Spleen (tissue), 11 donors: ENCODE measurements around the gene SFXN5. TPM values are rescaled to one million over a fixed set of nuclear protein-coding genes. Genes with fewer than 3 reads are reported as not detected.

Experiments
- DNase-seq: peaks from one replicate; pipeline ENCODE4 v3.0.0-alpha.2; 2020
- H3K27ac ChIP-seq, 8 donors: fragments of 200-600 bp; sonication (generic) in 7 of 8; 1 replicate in 4 of 8; 2 replicates in 4 of 8; pipeline versions ENCODE4 v1.5.0 to v1.8.0; 2016 to 2021; ENCODE audit warnings: inconsistent platforms in 4 of 8, mild to moderate bottlenecking in 4 of 8, moderate library complexity in 1 of 8
- H3K27me3 ChIP-seq, 7 donors: fragments of 200-600 bp; sonication (generic) in 6 of 7; replicated peaks in 1 of 7; 1 replicate in 4 of 7; 2 replicates in 3 of 7; pipeline versions ENCODE4 v1.5.0 to v1.8.0; 2016 to 2021; ENCODE audit warnings: inconsistent platforms in 3 of 7, mild to moderate bottlenecking in 1 of 7
- H3K36me3 ChIP-seq, 6 donors: fragments of 200-600 bp; sonication (generic) in 5 of 6; 1 replicate in 4 of 6; 2 replicates in 2 of 6; pipeline versions ENCODE4 v1.5.0 to v1.8.0; 2016 to 2021; ENCODE audit warnings: inconsistent platforms in 2 of 6
- H3K4me1 ChIP-seq, 6 donors: fragments of 200-600 bp; sonication (generic) in 5 of 6; 1 replicate in 3 of 6; 2 replicates in 3 of 6; pipeline versions ENCODE4 v1.5.0 to v1.8.0; 2016 to 2021; ENCODE audit warnings: inconsistent platforms in 3 of 6
- H3K4me3 ChIP-seq, 8 donors: fragments of 200-600 bp; sonication (generic) in 7 of 8; 1 replicate in 4 of 8; 2 replicates in 4 of 8; pipeline versions ENCODE4 v1.5.0 to v1.8.0; 2016 to 2021; ENCODE audit warnings: inconsistent platforms in 4 of 8, mild to moderate bottlenecking in 4 of 8, moderate library complexity in 2 of 8
- H3K9me3 ChIP-seq, 8 donors: fragments of 200-600 bp; sonication (generic) in 7 of 8; 1 replicate in 4 of 8; 2 replicates in 4 of 8; pipeline versions ENCODE4 v1.5.0 to v1.8.0; 2016 to 2021; ENCODE audit warnings: inconsistent platforms in 4 of 8
- CTCF ChIP-seq, 11 experiments: fragments of 200-600 bp in 7 of 11; fragments of 450-650 bp in 4 of 11; sonication (generic) in 4 of 11; IDR thresholded peaks in 8 of 11; conservative IDR thresholded peaks in 3 of 11; 1 replicate in 7 of 11; 2 replicates in 4 of 11; pipeline versions ENCODE4 v1.4.0 to v1.8.0; 2016 to 2021; ENCODE audit warnings: antibody characterized with exemption in 11 of 11, inconsistent platforms in 4 of 11, mild to moderate bottlenecking in 1 of 11
- POLR2A ChIP-seq, 3 donors: fragments of 450-650 bp; IDR thresholded peaks; one replicate each; pipeline ENCODE4 v1.5.1; 2017; ENCODE audit warnings: antibody characterized with exemption in 3 of 3, mild to moderate bottlenecking in 1 of 3
- POLR2AphosphoS5 ChIP-seq, 3 donors: sonication (generic); formaldehyde crosslinking; IDR thresholded peaks; one replicate each; pipeline ENCODE4 v1.5.1; 2017; ENCODE audit warnings: antibody characterized with exemption in 3 of 3
- WGBS, 5 donors: extraction: QIAGEN DNeasy Blood & Tissue Kit in 3 of 5; methylation state at CpG; one replicate each; pipeline versions ENCODE4 v1.1.5 to v1.1.7; 2013 to 2018; 5-methylcytosine and 5-hydroxymethylcytosine counted together
- intact Hi-C: fragments of 100-400 bp; cut with DNase I; formaldehyde crosslinking; loops from one replicate; pipeline ENCODE4 v1.15.0; 2023; ENCODE audit warnings: low total_unique reads
- polyA plus RNA-seq, 3 donors: library from polyadenylated mRNA; stranded (reverse); fragments of 200-250 nt; gene quantifications; one replicate each; pipeline ENCODE4 v1.2.1, GENCODE V29; 2013
- total RNA-seq, 7 donors: library from RNA; depleted of rRNA in 3 of 7; stranded (reverse); fragments of >200 nt in 3 of 7; fragmentation: NEBNext Ultra II Directional in 4 of 7; extraction: Animal tissue kit (Norgen Biotek cat#: 25700) in 4 of 7; gene quantifications; one replicate each; pipeline versions ENCODE4 v1.1.0 to v1.2.1, GENCODE V29; 2016 to 2021
- donor health status: healthy with polysubstance abuse.
- donor health status: DM: no; HTN: no; CAD: no; lungs with moderate emphysema.
- donor health status: DM: no; HTN: no; CAD: no.
- donor health status: Bipolar disorder and iron deficiency.
- donor health status: healthy.
- donor health status: DM: no; HTN: no; CAD: no.
- donor health status: DM: yes; HTN: yes; CAD: no.

The SFXN5 gene
- total and polyA plus RNA-seq, 10 donors, result 2.6 to 41.4 (median 22.9) TPM

GRCh38 chr2:72985891-72986683 lies 85.4 kb downstream of the SFXN5 start:
- peaks cover 0 to 91% (median 15%) of the 10 kb centered on the region in 6 donors for H3K36me3 ChIP-seq
- no peak overlapping the region for H3K27ac ChIP-seq
- WGBS, 5 donors, result 88 to 93% (median 90%) methylated on average over 9 to 12 of the region's 12 CpGs
- H3K9me3 ChIP-seq, result no peaks in the 10 kb centered on the region
- H3K4me3 ChIP-seq, result no peak overlapping the region
- intact Hi-C loops, result no loop called here
- DNase-seq, result peak; percentile 38
- H3K27me3 ChIP-seq, result no peaks in the 10 kb centered on the region
- no peaks in the 10 kb centered on the region for H3K4me1 ChIP-seq
- TF ChIP-seq POLR2AphosphoS5 (IDR thresholded peaks at IDR 0.05), result no peak
- TF ChIP-seq CTCF (IDR thresholded peaks at IDR 0.05 in 8 of 11, conservative IDR thresholded peaks at IDR 0.05 in 3 of 11), result no peak
- no peak for TF ChIP-seq POLR2A (IDR thresholded peaks at IDR 0.05)

- 83 to 99% (median 91%) methylated on average over 5 of the region's 5 CpGs for WGBS, 5 donors
- TF ChIP-seq CTCF (IDR thresholded peaks at IDR 0.05 in 8 of 11, conservative IDR thresholded peaks at IDR 0.05 in 3 of 11), result no peak
- TF ChIP-seq POLR2AphosphoS5 (IDR thresholded peaks at IDR 0.05), result no peak
- no peak for TF ChIP-seq POLR2A (IDR thresholded peaks at IDR 0.05)
- H3K36me3 ChIP-seq, result peaks cover 0 to 83% (median 15%) of the 10 kb centered on the region in 6 donors
- H3K27me3 ChIP-seq, result no peaks in the 10 kb centered on the region
- no peak overlapping the region for H3K27ac ChIP-seq
- intact Hi-C loops, result no loop called here
- peak; percentile 53 for DNase-seq
- H3K4me1 ChIP-seq, result peaks cover 0 to 8% (median 2%) of the 10 kb centered on the region in 6 donors
- H3K9me3 ChIP-seq, result no peaks in the 10 kb centered on the region
- H3K4me3 ChIP-seq, result no peak overlapping the region
These were observed 86.4 kb downstream of the SFXN5 start for GRCh38 chr2:72985136-72985535.

GRCh38 chr2:72984172-72984671 lies 87.3 kb downstream of the SFXN5 start:
- H3K9me3 ChIP-seq, result no peaks in the 10 kb centered on the region
- no peak overlapping the region for H3K27ac ChIP-seq
- no peak for TF ChIP-seq CTCF (IDR thresholded peaks at IDR 0.05 in 8 of 11, conservative IDR thresholded peaks at IDR 0.05 in 3 of 11)
- no peak for TF ChIP-seq POLR2AphosphoS5 (IDR thresholded peaks at IDR 0.05)
- no peak for TF ChIP-seq POLR2A (IDR thresholded peaks at IDR 0.05)
- H3K36me3 ChIP-seq, result peaks cover 0 to 74% (median 15%) of the 10 kb centered on the region in 6 donors
- peaks cover 0 to 17% (median 9%) of the 10 kb centered on the region in 6 donors for H3K4me1 ChIP-seq
- H3K27me3 ChIP-seq, result no peaks in the 10 kb centered on the region
- 82 to 95% (median 86%) methylated on average over 7 of the region's 7 CpGs for WGBS, 5 donors
- no peak overlapping the region for H3K4me3 ChIP-seq
- intact Hi-C loops, result no loop called here
- peak; percentile 44 for DNase-seq

GRCh38 chr2:72983500-72984161 lies 87.9 kb downstream of the SFXN5 start:
- Histone ChIP-seq H3K27me3 (no peaks in the 10 kb centered on the region), H3K4me1 (peaks cover 0 to 23% (median 9%) of the 10 kb centered on the region in 6 donors), H3K4me3 (no peak overlapping the region), H3K36me3 (peaks cover 0 to 68% (median 15%) of the 10 kb centered on the region in 6 donors), H3K9me3 (no peaks in the 10 kb centered on the region), H3K27ac (no peak overlapping the region)
- DNase-seq, result peak; percentile 71
- intact Hi-C loops, result no loop called here
- TF ChIP-seq CTCF (IDR thresholded peaks at IDR 0.05 in 8 of 11, conservative IDR thresholded peaks at IDR 0.05 in 3 of 11) (no peak), POLR2A (IDR thresholded peaks at IDR 0.05) (no peak), POLR2AphosphoS5 (IDR thresholded peaks at IDR 0.05) (no peak)
- 85 to 94% (median 90%) methylated on average over 9 to 10 of the region's 10 CpGs for WGBS, 5 donors
